ENCODE data around the gene DAPK1. TPM values are rescaled to one million over a fixed set of nuclear protein-coding genes. Genes with fewer than 3 reads are reported as not detected.
A peak's percentile ranks its signal among the peaks of the same experiment; 100 is the strongest.

The DAPK1 gene
- total and polyA plus RNA-seq, 8 donors = 78.2 to 242 (median 215) TPM

GRCh38 chr9:87607859-87608258 is 110.2 kb downstream of the DAPK1 start:
- Histone ChIP-seq H3K27me3 (no peaks in the 10 kb centered on the region), H3K27ac (peak overlapping the region in 1 of 2 donors; percentile 74), H3K9me3 (no peaks in the 10 kb centered on the region), H3K4me3 (no peak overlapping the region), H3K4me1 (peaks cover 15 to 71% of the 10 kb centered on the region in 2 donors), H3K36me3 (peaks cover 0 to 14% of the 10 kb centered on the region in 2 donors)
- no peak for TF ChIP-seq CTCF (IDR thresholded peaks at IDR 0.05)
- ATAC-seq (peak; percentile 5), DNase-seq (peak in 1 of 4 donors; percentile 51)
- intact Hi-C loops (cut with DNase I) = loop anchor here in 1 of 2 donors (10.0 kb wide), 1 partner anchor 103 kb away; no protein-coding TSS in a partner anchor

GRCh38 chr9:87609002-87609401 is 111.3 kb downstream of the DAPK1 start:
- peaks cover 0 to 14% of the 10 kb centered on the region in 2 donors for H3K36me3 ChIP-seq
- no peak for TF ChIP-seq CTCF (IDR thresholded peaks at IDR 0.05)
- no peak for ATAC-seq
- H3K27ac ChIP-seq = no peak overlapping the region
- no peaks in the 10 kb centered on the region for H3K27me3 ChIP-seq
- no peak for DNase-seq
- H3K4me3 ChIP-seq = no peak overlapping the region
- no peaks in the 10 kb centered on the region for H3K9me3 ChIP-seq
- H3K4me1 ChIP-seq = peaks cover 22 to 82% of the 10 kb centered on the region in 2 donors
- intact Hi-C loops (cut with DNase I) = loop anchor here in 1 of 2 donors (10.0 kb wide), 1 partner anchor 104 kb away; no protein-coding TSS in a partner anchor

GRCh38 chr9:87609486-87609885 is 111.8 kb downstream of the DAPK1 start:
- H3K4me3 ChIP-seq = no peak overlapping the region
- no peaks in the 10 kb centered on the region for H3K9me3 ChIP-seq
- DNase-seq (no peak), ATAC-seq (no peak)
- peaks cover 0 to 14% of the 10 kb centered on the region in 2 donors for H3K36me3 ChIP-seq
- intact Hi-C loops (cut with DNase I) = loop anchor here in 1 of 2 donors (10.0 kb wide), 1 partner anchor 105 kb away; no protein-coding TSS in a partner anchor
- peaks cover 27 to 87% of the 10 kb centered on the region in 2 donors for H3K4me1 ChIP-seq
- no peak for TF ChIP-seq CTCF (IDR thresholded peaks at IDR 0.05)
- no peak overlapping the region for H3K27ac ChIP-seq
- H3K27me3 ChIP-seq = no peaks in the 10 kb centered on the region

- peak in 2 of 4 donors; percentile 57 to 77 for DNase-seq
Observed at GRCh38 chr9:87610200-87611155, 112.8 kb downstream of the DAPK1 start.

More at GRCh38 chr9:87610200-87611155, 112.8 kb downstream of the DAPK1 start:
- no peak overlapping the region for H3K4me3 ChIP-seq
- H3K36me3 ChIP-seq = peaks cover 0 to 8% of the 10 kb centered on the region in 2 donors
- no peaks in the 10 kb centered on the region for H3K9me3 ChIP-seq
- H3K4me1 ChIP-seq = peaks cover 37 to 97% of the 10 kb centered on the region in 2 donors
- no peak for ATAC-seq
- H3K27ac ChIP-seq = peak overlapping the region; percentile 20 to 77
- no peak for TF ChIP-seq CTCF (IDR thresholded peaks at IDR 0.05)
- intact Hi-C loops (cut with DNase I) = no loop called here
- H3K27me3 ChIP-seq = no peaks in the 10 kb centered on the region
